Kidney glomerular epithelial cell (primary cell): ENCODE results near the gene CAMK2D.
A peak's percentile ranks its signal among the peaks of the same experiment; 100 is the strongest.

Experiments used
- DNase-seq: peaks from one replicate; lab custom pipeline; 2025; lab: John Stamatoyannopoulos, UW

The CAMK2D gene

GRCh38 chr4:113762186-113763028 is 869 bp upstream of the CAMK2D start:
- DNase-seq = peak; percentile 97

GRCh38 chr4:113760795-113761619 is 531 bp downstream of the CAMK2D start:
- peak; percentile 63 for DNase-seq

DNA sequence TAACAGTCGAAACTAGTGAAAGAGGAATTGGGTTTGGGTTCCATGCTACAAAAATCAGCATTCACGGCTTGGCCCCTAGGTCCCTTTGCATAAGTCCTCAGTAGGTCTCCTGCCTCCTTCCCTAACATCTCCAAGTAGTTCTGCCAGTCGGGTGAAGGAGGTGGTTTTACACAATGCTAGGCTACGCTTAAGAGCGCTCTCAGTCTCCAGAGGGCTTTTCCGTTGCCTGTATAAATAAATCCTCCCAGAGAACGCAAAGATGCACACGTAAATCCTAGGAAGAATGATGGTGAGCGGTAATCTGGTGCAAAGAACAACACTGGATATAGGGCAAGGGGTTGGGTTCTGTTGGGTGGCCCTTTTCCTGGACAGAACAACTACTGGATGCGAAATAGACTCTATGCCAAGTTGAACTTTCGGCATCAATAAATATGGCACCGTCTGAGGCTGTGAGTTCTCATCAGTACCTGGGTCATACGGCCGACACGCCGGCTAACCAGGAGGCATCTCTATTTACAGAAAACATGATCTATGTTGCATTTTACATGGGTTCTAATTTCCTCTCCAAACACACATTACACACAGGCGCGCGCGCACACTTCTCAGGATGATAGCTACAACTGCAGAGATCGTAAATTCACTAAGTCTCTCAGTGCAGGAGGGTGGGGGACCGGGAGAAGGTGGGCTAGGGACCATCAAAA is 1.3 kb downstream of the CAMK2D start:
- peak; percentile 53 for DNase-seq

GRCh38 chr4:113759696-113760093 is 1.8 kb downstream of the CAMK2D start:
- no peak for DNase-seq

- DNase-seq = peak; percentile 39
These were observed 3.2 kb downstream of the CAMK2D start for GRCh38 chr4:113758372-113758771.

DNA sequence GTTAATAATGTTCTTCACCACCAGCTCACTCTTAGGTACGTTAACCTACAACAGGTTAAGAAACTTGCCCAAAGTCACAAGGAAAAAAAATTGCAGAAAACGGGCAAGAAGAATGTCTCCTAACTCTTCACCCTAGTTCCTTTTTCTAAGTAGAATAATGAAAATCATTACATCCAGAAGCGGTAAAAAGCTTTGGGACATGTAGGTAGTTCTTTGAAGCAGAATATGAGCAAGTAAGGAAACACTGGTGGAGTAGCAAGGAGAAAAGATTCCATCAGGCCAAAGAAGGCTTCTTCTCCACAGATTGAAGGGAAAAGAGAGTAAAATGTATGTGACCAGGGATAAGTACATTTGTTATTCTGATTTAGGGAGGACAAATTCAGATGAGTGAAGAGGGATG is 4.1 kb downstream of the CAMK2D start:
- DNase-seq = no peak

DNA sequence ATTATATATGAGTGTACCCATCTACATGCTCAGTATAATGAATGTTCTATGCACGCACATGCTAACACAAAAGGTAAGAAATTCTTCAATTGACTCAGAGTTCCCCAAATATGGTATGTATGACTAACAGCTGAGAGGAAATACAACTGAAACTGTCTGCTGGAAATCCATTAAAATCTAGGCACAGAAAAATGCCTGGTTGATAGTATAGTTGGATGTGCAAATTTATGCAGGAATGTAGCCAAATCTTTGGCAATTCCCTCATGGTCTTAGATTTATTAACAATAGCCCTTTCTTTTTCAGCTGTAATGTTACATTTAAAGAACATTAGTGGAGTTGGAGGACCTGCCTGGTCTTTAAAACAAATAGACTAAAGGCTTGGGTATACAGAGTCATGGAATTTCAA is 5.5 kb downstream of the CAMK2D start:
- peak; percentile 21 for DNase-seq

DNA sequence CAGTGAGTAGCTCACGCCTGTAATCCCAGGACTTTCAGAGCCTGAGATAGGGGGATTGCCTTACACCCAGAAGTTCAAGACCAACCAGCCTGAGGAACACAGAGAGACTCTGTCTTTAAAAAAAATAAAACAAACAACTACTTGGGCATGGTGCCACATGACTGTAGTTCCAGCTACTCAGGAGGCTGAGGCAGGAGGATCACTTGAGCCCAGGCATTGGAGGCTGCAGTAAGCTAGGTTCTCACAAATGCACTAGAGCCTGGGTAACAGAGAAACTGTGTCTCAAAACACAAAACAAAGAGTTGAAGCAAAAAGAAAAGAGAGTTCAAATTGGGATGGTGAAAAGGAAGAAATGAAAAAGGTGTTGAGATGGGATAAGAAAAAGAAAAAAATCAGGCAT is 10.8 kb downstream of the CAMK2D start:
- DNase-seq = no peak

GRCh38 chr4:113750296-113750695 is 11.2 kb downstream of the CAMK2D start:
- DNase-seq = no peak

DNA sequence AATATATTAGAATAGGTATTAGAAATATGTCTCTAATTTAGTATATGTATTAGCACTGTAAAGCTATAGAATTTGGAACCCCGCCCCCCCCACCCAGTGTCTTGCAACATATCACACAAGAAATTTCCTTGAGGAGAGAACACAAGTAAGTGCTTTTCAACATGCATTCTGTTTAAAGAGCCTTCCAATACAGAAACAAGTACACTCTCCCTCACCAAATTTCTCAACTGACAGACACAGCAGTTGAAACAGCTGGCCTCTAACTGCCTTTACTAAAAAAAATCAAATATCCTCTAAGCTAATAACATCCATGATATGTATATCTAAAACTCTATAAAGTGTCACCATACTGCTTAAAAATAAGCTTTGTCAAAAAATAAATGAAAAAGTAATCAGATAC is 12.4 kb downstream of the CAMK2D start:
- no peak for DNase-seq

DNA sequence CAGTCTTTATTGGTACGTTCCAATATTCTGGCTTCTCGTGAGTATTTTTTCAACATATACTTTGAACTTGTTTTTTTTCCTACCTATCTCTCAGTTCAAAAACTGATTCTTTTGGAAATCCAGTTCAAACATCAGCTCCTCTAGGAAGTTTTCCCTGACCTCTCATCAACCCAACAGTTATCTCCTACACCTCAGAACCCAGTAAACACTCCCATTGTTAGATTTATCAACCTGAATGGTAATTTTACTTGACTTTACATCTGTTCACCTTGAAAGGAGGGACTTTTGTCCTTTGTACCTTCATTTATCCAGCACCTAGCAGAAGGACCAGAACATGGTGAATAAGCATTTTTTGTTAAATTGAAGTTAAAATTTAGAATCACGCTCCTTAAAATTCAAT is 13.6 kb downstream of the CAMK2D start:
- no peak for DNase-seq

- DNase-seq = no peak
These were observed 15.8 kb downstream of the CAMK2D start for GRCh38 chr4:113745711-113746110.

GRCh38 chr4:113744667-113745240 is 16.8 kb downstream of the CAMK2D start:
- DNase-seq = no peak

DNA sequence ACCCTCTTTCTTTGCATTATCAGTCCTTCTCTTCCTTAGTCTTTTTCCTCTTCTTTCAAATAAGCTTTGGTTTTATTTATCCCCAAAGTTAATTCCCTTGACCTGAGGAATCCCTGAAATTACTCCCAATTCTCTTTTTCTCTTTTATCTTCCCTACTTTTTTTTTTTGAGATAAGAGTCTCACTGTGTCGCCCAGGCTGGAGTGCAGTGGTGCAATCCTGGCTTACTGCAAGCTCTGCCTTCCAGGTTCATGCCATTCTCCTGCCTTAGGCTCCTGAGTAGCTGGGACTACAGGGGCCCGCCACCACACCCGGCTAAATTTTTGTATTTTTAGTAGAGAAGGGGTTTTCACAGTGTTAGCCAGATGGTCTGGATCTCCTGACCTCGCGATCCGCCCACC is 17.8 kb downstream of the CAMK2D start:
- DNase-seq = no peak

DNA sequence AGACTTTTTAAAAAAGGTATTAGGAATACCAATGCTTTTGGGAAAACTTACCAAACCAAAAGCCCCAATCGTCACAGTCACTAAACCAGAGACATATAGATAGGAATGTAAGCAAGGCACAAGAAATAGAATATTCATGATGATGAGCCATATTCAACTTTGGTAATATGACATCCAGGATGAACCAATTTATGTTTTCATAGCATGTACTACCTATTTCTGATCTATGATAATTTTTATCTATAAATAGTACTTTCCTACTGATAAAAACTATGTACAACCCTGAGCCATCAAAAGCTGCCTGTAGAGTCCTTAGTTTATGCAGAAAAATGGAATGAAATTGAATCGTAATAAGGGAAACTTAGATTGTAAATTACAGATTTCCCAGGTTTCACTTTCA is 18.9 kb downstream of the CAMK2D start:
- DNase-seq = no peak

DNA sequence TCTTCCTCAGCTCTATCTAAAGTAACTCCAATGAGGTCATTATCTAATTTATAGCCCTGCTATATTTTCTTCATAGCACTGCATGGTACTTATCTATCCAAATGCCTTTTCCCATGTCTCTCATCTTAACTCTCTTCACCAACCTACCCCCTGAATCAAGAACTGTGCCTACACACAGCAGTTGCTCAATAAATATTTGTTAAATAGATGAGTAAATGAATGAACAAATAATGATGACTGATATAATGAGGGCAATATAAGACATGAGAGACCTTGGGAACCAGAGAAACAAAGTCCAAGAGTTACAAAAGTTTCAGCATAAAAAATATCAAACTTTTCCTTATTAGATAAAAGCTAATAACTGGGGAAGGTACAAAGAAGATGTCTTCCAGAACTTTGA is 19.6 kb downstream of the CAMK2D start:
- DNase-seq = no peak

GRCh38 chr4:113740857-113741379 is 20.6 kb downstream of the CAMK2D start:
- DNase-seq = no peak

GRCh38 chr4:113739197-113739596 is 22.3 kb downstream of the CAMK2D start:
- DNase-seq = no peak

GRCh38 chr4:113738251-113738650 is 23.3 kb downstream of the CAMK2D start:
- no peak for DNase-seq

DNA sequence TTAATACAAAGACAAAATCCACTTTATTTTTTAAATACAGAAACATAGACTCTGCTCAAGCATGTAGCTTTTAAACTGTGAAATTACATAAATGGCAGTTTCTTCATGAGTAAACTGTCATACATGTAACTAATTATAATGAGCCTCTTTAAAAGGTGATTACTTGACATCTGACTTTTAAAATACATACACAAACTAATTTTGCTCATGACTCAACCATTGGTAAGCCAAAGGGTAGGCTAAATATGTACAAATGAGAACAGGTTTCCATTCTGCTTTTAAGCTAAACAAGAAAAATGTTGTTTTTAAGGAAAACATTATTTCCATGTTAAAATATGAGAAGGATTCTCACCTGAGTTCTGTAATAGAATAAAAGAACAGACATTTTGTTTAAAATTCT is 27.9 kb downstream of the CAMK2D start:
- DNase-seq = no peak

- no peak for DNase-seq
These were observed 28.5 kb downstream of the CAMK2D start for GRCh38 chr4:113732967-113733527.
